HG02870 (cell line): ENCODE data around the gene MID2.
"Not testable (repeated sequence)": the region's sequence is repeated elsewhere in the genome, so short reads cannot be mapped to it uniquely, and the experiment has no call there.

Source experiments
- ATAC-seq: cut with Tn5 transposase; IDR thresholded peaks from one replicate; pipeline ENCODE4 v1.9.1; 2021; ENCODE audit warnings: mild to moderate bottlenecking, moderate library complexity; ENCODE audit not compliant: unreplicated experiment

MID2 gene

DNA sequence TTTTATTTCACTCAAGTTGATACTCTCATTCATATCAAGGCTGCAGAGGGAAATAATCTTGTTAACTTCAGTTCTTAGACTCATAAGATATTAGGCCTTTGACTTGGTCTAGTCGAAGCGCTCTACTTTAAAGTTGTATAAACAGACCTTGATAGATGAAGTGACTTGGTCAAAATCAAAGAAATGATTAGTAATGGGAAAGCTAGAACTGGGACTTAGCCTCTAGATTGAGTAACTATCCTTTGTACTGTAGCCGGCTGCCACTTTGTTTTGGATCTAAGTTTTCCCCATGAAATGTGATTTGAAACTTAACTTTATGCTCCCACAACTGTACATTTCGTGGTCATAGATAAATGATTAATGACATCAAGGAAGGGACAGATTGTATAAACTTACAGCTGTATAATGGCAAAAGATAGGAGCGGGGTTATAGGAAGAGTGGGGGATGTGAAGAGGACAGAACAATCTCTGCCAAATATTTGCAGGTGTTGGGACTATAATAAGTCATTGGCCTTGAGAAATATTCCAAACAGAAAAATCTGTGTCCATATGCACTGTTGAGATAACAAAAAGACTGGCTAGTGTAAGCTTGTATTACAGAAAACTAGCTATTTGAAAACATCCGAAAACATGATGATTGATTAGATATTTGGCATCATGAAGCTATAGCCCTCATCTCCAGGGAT lies 17.2 kb downstream of the MID2 start:
- no peak for ATAC-seq

DNA sequence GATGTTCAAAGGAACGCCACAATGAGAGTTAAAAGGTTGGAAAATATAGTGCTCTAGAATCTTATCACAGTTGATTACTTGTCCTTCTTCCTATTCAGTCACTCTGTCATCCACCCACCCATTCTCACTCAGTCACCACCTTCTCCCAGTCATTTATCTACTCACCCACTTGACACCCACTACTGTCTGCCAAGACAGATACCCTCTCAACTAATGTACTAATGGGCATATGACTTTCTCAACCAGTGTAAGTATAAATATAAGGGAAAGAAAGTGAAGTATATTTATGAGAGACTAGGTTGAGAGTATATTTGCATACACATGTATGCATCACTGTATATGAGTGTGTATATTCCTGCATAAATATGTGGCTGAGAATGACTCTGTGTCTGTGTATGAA lies 20.0 kb downstream of the MID2 start:
- no peak for ATAC-seq

DNA sequence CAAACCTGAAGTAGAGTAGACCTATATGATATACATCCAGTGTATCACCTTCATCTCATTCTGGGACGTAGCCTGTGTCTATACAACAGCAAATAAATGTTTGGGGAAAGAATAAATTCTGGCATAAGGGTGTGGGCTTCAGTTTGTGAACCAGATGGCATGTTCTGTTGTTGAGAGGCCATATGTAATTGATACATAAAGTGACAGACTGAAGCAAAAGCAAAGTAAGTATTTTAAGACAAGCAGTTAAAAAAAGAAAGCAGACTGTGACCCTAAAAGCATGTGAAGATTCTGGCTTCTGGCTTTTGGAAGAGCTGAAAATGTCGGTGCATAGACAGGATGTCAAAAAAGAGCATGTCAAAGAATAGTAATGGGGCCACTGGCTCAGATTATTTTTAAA lies 22.9 kb downstream of the MID2 start:
- ATAC-seq: no peak

DNA sequence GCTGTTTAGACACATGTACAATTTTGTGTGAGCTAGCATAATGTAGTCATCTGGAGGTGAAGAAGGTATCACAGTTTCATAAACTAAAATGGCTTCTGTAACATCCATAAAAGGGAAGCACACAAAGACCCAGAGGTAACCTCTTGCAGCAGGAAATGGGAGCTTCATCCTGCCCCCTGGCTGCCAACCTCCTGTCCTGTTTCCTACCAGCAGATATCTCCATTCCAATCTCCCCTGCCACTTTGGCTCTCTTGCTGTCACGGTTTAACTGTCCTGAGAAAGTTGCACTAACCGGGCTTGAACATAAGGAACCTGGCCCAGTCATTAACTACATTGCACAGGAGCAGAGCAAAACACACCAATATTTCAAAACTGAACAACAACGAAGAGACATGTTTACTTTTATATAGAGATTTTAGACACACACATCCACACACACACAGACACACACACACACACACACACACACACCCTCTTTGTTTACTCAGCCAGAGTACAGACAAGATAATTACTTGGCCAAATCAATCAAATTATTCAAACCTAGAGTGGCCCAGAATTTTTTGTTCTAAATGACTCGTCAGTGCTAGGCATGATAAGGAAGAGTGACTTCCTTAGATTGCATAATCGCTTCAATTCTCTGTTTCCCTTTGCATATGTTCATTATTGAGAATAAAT lies 24.2 kb downstream of the MID2 start:
- no peak for ATAC-seq

DNA sequence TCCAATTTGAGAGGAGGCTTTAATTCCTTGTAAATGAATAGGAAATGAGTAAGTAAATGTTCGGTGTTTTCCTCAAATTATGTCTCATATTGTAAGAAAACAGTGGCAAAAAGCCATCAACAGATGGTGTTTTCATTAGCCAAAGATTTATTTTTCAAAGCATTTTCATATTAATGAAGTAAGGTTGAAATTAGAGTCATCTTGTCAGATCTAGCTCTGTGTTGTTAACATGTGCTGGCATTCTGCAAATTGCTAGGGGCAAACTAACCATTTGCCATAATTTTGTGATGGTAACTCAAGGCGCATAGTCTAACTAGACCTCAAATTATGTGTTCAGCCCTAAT lies 24.7 kb downstream of the MID2 start:
- no peak for ATAC-seq

DNA sequence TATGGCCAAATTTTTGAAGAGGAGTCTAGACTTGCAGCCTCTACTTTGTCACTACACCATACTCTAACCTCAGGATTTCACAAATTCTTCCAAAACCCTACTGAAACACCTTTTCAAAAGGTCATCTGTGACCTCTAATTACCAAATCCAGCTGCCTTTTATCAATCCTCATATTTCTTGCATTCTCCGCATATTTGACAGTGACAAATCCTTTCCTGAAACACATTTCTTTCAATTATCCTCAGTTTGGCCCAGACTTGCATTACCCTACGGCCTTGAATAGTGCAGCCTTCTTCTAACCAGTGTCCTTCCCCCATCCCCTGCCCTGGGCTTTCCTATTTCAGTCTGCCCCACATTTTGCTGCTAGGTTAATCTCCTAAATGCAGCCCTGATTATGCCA lies 25.5 kb downstream of the MID2 start:
- no peak for ATAC-seq

DNA sequence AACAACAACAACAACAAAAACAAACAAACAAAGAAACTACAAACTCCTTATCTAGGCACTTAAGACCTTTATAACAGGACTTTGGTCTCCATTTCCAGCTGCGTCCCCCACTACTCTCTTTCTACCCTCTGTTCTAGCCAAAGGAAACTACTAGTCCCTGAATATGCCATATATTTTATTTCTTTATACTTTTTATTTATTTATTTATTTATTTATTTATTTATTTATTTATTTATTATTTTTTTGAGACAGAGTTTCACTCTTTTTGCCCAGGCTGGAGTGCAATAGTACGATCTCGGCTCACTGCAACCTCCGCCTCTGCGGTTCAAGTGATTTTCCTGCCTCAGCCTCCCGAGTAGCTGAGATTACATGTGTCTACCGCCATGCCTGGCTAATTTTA lies 26.0 kb downstream of the MID2 start:
- ATAC-seq: not testable (repeated sequence)

DNA sequence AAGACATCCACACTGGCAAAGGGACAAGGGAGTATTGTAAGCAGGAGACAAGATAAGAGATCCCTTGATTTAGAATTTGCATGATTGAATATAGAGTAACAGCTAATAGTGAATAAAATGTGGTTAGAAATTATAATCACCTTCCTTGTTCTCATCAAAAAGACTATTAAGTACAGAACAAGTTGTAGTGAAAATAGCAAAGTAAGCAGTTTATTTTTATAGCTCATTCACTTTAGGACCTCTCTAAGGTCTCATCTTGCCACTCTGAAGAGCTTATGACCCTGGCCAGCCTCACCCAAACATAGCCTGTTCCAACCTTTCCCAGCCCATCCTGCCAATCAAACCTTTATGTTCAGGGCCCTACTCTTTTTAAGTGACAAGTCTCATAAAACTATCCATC lies 30.6 kb downstream of the MID2 start:
- no peak for ATAC-seq

DNA sequence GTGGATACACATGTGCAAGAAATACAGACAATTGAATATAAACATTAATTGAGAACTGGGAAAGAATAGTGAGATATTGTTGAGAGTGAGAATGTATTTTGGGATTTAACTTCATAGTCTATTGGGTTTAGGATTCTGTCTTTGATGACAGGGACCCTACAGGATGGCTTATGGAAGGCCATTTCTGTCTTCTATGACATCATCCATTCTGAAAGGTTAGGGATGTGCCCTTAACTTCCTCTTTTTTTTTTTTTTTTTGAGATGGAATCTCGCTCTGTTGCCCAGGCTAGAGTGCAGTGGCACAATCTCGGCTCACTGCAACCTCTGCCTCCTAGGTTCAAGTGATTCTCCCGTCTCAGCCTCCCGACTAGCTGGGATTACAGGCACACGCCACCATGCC lies 31.4 kb downstream of the MID2 start:
- ATAC-seq: not testable (repeated sequence)

DNA sequence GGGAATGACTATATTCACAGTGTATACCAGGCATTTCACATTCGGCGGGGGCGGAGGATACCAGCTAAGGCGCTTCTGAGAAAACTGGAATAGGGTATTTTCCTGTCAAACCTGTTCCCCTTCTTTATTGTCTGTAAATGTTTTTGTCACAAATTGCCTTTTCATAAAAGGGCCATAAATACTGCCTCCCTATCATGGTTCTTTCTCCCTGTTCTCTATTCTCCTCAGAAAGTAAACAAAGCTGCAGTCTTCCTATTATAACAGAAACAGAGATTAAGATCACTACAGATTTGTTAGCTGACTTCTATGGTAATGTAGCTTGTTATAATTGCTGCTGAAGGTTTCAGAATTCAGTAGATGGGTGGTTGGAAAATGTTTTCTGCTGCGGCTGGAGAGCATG lies 32.2 kb downstream of the MID2 start:
- no peak for ATAC-seq

DNA sequence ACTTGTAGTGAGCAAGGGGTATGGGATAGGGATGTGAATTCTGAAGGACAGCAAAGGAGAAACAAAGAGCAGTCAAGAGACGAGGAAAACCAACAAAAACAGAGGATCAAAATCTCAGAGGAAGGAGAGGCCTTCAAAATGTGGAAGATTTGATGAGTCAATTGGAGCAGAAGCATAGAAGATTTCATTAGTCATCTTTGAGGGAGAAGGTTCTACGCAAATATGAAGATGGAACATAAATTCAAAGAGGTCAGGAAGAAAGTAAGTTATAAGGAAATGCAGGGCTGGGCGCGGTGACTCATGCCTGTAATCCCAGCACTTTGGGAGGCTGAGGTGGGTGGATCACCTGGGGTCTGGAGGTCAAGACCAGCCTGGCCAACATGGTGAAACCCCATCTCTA lies 35.4 kb downstream of the MID2 start:
- ATAC-seq: no peak

DNA sequence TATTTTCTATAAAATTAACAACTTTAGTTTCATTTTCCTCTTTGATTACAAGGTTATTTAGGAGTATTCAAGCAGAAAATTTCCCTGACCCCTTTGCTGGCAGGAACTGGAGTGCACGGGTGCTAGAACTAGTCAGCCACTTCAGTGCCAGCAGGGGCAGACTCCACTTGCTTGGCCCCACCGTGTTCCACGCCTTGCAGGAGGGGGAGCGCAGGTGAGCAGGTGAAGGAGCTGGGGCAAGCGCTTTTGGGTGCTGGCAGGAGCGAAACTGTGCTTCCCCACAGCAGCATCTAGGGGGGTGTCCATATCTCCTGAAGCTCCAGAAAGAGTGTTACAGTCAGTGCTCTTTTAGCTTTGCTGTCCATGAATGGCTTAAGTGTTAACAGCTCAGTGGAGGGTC lies 45.5 kb downstream of the MID2 start:
- no peak for ATAC-seq

DNA sequence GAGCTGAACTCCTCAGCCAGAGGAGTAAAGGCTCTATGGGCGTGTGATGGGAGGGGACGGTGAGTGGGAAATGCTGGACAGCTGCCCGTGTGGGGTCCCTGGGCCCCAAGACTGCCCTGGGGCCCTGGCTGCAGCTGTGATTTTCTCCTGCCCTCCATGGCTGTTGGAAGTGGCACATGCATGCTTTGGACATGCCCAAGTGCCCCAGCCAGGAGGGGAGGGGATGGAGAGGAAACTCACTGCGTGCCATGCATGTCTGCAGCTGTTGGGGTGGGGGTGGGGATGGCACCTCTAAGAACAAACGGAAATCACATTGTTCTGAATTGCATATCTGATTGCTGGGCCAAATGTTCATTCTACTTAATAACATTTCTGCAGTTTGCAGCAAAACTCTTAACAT lies 52.4 kb downstream of the MID2 start:
- no peak for ATAC-seq

DNA sequence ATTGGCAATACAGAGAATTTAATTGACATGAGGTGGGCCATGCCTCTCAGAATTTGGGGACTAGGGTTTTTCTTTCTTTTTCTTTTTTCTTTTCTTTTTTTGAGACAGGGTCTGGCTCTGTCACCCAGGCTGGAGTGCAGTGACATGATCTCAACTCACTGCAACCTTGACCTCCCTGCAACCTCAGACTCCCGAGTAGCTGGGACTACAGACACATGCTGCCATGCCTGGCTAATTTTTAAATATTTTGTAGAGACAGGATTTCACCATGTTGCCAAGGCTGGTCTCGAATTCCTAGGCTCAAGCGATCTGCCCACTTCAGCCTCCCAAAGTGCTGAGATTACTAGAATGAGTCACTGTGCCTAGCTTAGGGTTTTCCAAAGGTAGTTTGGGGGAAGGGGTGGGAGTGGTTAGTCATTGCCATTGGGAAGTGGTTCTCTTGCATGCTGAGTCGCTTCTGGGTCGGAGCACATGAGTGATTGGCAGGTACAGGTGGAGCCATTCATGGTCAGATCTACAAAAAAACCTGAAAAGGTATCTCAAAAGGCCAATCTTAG lies 54.5 kb downstream of the MID2 start:
- ATAC-seq: no peak

DNA sequence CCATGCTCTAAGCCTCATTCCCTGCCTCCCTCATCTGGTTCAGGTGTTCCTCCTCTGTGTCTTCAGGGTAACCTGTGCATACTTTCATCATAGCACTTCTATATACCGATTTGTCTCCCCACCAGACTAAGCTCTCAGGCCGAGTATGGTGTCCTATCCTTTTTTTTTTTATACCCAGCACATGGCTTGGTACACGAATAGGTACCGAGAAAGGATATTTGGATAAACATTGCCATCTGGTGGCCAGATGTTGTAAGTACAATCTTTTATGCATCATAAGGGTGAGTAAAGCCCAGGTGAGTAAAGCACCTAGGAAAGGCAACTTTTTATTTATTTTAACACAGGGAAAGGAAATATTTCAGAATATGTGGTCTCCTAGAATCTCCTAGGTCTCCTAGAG lies 68.4 kb downstream of the MID2 start:
- peak; percentile 67 for ATAC-seq

DNA sequence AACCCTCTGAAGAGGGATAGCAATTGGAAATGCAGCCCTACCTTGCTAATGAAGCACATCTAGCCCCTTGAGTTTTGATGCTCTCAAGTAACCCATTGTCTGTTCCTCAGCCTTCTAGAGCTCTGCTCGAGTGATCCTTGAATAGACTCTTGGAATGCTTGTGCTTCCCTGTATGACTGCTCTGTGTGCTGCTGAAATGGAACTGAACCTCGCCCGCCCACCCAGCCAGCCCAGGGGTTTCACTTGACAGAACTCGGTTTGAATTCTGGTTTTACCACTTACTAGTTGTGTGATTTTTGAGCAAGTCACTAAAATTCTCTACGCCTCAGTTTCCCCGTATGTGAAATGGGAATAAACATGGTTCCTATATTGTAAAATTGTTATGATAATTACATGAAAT lies 77.1 kb downstream of the MID2 start:
- no peak for ATAC-seq

DNA sequence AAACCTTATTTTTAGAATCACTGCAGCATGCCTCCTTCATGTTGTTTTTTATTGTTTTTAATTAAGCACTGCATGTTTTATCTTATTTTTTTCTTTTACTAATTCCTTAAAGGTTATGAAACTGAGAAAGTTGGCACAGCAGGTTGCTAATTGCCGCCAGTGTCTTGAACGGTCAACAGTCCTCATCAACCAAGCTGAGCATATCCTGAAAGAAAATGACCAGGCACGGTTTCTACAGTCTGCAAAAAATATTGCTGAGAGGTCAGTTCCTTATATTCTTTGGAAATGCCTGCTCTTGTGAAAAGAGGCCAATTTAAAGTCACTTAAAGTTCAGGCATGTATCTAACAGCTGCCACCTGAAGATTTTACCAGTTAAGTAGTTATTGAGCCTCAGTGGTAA lies 79.7 kb downstream of the MID2 start:
- ATAC-seq: no peak

DNA sequence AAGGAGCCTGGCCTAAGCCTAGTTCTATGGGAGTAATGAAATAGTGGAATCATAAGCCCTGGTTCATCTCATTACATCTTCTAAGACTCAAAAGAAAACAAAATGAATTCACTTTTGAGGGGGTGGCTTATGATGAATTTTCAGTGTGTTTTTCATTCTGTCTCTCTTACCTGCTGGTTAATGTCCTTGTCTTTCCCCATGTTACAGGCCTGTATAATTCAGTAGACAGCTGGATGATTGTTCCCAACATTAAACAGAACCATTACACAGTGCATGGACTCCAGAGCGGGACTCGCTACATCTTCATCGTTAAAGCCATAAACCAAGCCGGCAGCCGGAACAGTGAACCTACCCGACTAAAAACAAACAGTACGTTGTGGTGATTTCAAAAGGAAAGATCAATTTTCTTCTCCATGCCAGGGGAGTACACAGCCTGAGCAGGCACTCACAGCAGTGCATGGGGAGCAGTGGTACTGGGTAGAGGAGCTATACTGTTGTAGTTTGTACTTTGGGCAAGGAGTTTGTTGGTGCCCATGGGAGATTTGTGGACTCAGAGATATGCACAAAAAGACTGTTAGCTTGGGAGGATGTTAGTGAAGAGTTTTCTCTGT lies 98.6 kb downstream of the MID2 start:
- no peak for ATAC-seq

DNA sequence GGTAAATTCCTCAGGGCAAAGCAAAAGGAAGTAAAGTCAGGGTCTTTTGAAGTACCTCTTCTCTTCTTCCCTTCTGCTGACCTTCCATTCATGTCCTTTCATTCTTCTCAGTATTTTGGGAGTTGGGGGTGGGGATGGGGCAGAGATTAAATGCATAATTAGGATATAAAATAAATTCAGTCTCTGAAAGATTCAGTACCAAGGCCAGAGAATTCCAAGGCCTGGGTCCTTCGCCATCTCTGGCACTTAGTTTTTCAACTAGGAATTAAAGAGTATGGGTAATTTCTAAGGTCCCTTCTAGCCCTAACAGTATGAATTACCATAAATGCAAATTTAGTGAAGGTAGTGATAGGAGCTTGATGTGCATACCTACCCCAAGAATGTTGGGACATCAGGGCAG lies 108.6 kb downstream of the MID2 start:
- no peak for ATAC-seq

DNA sequence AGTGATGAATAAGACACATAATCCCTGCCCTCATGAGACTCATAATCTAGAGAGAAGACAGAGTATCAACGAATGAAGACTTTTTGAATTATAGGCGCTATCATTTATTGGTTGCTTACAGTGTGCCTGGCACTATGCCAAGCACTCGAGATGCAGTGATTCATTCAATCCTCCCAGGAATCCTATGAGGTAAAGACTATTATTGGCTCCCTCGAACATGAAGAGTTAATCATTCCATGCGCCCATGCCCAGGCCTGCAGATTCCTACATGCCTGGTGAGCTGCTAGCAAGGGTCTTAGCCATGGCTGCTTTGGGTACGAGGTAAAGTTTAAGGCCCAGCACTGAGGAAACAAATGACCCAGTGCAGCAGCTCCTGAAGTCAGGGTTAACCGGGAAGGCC lies 109.5 kb downstream of the MID2 start:
- no peak for ATAC-seq

DNA sequence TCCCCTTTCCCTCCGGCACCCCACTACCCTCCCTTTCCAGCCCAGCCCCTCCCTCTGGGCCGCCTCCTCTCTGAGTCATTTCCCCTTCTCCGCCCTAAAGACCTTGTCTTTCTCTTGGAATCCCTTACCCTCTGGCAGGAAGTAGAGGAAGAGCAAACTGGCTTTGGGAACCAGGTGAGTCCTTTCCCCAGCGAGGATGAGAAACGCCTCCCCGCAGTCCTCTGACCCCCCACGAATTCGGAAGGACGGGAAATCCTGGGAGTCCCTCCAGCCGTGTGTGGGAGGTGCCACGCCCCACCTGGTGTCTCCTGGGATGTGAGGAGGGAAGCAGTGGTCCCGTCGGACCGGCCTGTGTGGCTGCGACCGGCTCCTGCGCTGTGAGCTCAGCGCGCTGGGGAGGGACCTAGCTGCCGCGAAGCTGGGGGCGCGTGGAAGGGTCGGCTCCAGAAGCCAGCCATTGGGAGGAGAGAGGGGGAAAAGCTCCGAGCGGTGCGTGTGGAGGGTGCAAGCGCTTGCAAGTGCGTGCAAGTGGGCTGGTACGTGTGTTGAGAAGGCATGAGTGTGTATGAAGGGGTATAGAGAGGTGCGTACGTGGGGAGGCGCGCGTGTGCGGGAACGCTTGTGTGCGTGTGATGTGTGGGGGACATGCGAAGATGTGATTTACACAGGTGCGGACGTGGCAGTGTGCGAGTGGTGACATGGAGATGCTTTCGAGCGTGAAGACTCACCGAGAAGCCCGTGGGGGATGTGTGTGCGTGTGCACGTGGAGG lies 110.2 kb downstream of the MID2 start:
- ATAC-seq: no peak

DNA sequence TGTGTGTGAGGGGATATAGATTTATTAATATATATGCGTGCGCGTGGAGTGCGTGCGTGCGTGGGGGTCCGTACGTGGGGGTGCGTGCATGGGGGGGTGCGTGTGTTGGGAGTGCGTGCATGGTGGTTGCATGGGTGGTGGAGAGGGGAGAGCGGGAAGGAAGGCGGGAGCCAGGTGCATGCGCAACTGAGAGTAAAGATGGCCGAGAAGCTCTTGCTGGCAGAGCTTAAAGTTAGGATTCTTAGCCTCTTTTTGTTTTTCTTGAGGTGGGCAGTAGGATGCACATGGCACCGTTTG lies 110.7 kb downstream of the MID2 start:
- ATAC-seq: no peak
